Stimulated activated CD4-positive, alpha-beta T cell treated with anti-CD3 and anti-CD28 coated beads, TNF-alpha, amount 100 ng/mL, for 1 hour (primary cell): ENCODE measurements around the gene DIP2C.
"Not testable (repeated sequence)": the region's sequence is repeated elsewhere in the genome, so short reads cannot be mapped to it uniquely, and the experiment has no call there.

Source experiments
- DNase-seq, 3 donors: peaks; one replicate each; pipeline ENCODE4 v3.0.0-alpha.2; 2020; ENCODE audit warnings: low read depth in 3 of 3, low spot score in 1 of 3

DIP2C gene

DNA sequence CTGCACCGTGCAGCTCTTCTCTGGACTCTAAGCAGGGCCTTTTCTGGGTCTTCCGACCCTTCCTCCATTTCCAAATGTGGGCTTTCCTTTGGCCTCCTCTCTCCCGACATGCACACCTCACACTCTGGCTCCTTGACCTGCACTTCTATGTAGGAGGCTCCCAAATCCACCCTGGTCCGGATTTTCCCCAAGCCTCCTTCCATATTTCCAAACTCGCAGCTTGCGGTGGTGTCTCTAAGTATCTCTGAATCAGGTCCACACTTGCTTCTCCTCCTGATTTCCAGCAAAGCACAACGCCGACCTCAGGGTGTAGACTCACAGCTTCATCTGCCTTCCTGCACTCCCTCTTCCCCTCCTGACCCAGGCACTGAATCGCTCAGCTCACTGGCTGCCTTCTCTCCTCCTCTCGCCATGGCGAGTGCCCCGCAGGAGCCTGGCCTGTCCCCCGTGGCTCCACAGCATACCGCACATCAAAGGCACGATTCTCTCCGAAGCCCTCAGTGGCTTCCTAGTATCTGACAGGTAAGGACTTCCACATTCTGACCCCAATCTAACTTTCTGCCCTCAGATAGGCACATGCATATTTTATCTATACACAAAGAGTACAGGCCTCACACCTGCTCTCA, 27.8 kb downstream of the DIP2C start:
- no peak for DNase-seq

DNA sequence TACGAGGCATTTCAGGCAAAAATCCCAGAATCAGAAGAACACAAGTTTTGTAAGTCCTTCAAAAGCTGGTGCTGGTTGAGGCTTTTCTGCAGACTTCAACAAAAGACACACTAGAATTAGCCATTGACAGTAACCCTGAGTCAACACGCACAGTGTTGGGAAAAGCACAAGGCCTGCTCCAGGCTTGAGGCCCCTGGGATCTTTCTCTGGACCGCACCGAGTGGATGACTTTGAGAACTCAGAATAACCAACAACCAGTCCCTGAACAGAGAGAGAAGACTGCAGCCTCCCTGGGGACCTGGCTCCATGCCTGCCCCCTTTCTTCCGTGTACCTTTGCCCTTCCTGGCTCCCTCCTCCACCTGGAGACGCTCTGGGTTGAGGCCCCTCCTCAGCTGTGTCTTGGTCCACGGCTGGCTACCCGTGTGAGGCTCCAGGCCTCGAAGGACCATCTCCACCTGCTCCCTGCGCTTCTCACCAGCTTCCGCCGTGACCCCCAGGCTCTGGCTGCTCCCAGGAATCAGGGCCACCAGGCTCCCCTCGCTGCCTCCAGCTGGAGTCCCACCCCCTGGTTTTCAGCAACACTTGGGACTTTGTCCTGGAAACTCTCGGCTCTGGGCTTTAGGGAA, 28.4 kb downstream of the DIP2C start:
- no peak for DNase-seq

GRCh38 chr10:660413-660969, 29.0 kb downstream of the DIP2C start:
- no peak for DNase-seq

GRCh38 chr10:659688-660141, 29.8 kb downstream of the DIP2C start:
- DNase-seq = no peak

DNA sequence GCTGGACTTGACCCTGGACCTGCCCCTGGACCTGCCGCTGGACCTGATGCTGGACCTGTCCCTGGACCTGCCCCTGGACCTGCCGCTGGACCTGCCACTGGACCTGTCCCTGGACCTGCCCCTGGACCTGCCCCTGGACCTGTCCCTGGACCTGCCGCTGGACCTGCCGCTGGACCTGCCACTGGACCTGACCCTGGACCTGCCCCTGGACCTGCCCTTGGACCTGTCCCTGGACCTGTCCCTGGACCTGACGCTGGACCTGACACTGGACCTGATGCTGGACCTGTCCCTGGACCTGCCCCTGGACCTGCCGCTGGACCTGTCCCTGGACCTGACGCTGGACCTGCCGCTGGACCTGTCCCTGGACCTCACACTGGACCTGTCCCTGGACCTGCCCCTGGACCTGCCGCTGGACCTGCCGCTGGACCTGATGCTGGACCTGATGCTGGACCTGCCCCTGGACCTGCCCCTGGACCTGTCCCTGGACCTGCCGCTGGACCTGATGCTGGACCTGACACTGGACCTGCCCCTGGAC, 31.6 kb downstream of the DIP2C start:
- not testable (repeated sequence) for DNase-seq

- DNase-seq = no peak
Observed at GRCh38 chr10:656883-657282, 32.6 kb downstream of the DIP2C start.

GRCh38 chr10:655184-655583, 34.3 kb downstream of the DIP2C start:
- DNase-seq = no peak

DNA sequence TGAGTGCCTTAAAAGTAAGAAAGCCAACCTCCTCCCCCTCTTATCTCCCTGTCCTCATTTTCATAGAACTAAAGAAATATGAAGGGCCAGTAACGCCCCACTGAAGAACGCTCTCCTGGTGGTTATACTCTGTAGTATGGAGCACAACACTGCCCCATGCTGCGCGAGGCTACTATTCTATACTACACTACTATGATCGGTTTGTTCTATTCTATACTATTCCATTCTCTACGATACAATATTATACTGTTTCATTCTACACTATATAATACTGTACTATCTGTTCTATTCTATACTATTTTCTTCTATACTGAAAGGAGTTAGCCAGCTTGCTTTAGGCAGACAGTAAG, 34.8 kb downstream of the DIP2C start:
- DNase-seq = no peak

DNA sequence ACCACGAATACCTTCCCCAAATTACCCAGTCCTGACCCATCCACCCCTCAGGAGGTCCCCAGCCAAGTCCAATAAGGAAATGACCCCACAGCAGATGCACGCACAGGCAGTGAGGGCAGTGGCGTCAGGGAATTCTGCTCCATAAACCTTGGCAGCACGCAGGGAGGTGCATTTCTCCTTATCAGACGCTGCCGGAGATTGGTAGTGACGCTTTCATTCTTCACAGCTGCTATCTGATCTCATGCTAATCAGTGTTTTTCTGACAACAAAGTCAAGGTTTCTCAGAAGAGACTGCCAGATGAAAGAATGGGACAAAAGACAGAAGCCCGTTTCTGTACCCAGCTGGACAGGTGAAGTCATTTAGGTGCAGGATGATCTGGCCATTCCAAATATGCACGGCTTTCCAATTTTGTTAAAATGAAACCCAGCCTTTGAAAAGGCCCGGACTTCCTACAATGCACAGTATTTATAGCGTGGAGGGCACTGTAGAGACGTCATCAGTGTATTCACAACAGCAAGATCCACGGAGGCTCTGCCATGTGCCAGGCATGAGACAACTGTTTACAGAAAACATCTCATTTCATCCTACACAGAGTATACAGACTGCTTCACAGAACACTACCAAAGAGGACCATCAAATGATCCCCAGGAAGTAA, 35.3 kb downstream of the DIP2C start:
- no peak for DNase-seq

DNA sequence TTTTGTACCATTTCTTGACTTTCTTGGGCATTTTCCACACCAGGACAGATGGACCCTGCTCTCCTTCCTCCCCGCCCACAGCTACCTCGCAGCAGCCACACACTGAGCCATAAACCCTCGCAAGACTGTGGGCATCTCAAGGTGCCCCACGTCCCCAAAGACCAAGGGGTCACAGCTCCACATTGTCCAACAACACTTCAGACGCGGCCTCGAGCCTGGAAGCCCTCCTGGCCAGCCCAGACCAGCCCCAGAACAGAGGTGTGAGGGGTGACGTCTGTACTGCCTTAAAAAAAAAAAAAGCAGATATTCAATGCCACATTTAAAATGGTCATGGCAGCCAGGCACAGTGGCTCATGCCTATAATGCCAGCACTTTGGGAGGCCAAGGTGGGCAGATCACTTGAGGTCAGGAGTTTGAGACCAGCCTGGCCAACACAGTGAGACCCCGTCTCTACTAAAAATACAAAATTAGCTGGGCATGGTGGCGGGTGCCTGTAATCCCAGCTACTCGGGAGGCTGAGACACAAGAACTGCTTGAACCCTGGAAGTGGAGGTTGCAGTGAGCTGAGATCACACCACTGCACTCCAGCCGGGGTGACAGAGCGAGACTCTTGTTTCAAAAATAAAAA, 36.5 kb downstream of the DIP2C start:
- DNase-seq = not testable (repeated sequence)

DNA sequence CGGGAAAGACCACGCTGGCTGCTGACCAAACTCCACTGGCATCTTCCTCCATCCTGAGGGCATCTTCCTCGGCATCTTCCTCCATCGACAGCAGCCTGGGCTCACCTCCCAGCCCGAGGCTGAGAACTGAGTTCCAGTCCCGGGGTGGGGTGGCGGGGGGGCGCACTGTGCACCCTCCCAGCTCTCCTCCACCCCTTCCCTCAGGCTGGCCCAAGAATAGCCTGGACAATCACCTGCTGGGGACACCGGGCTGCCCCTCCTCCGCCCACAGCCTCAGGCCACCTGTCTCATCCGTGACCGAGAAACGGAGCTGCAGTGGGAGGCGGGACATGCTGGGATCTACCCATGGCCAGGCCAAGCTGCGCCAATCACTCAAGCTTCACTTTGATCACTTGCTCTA, 37.2 kb downstream of the DIP2C start:
- DNase-seq = no peak

DNA sequence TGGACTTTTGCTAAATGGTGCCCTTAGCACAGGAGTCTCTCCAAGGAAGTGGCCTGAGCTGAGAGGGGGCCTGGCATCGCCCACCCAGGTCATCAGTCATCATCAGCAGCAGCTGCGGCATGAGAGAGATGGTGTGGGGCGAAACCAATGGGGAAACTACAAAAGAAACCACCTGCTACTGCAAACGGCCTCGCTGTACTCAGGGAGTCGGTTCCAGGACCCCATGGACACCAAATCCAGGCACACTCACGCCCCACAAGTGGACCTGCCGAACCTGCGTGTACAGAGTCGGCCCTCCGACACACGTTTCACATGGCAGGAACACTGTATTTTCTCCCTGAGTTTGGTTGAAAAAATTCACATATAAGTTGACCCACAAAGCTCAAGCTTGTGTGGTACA, 37.8 kb downstream of the DIP2C start:
- no peak for DNase-seq

DNA sequence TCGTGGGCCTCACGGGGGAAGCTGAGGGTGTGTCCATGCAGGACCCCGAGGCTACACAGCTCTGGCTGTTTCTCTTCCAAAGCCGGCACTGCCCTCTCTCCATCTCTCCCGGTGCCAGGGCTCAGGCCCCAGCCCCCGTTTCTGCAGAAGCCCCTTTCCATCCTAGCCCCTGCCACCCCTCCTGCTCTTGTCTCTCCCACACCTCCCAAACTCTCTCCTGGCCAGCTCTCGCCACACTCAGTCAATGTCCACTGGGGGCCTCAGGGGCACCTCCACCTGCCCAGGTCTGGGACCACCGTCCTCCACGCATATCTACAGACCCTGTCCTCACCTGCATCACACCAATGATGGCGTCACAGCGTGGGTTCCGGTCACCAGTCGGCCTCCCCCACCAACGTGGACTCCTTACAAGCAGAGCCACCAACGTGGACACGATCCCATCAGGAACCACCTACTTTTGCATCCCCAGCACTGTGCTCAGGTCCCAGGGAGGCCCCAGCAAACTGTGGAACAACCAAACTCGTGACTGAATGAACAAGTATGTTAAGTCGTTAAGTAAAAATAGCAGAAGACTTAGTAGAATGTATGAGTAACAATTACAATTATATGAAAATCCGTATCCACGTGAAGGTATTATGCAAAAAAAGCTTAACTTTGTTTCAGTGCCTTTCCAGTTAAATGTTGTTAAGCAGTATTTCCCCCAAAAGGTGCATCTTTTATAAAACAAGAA, 38.4 kb downstream of the DIP2C start:
- no peak for DNase-seq

GRCh38 chr10:650441-650851, 39.0 kb downstream of the DIP2C start:
- DNase-seq = no peak

GRCh38 chr10:649798-650440, 39.5 kb downstream of the DIP2C start:
- no peak for DNase-seq

DNA sequence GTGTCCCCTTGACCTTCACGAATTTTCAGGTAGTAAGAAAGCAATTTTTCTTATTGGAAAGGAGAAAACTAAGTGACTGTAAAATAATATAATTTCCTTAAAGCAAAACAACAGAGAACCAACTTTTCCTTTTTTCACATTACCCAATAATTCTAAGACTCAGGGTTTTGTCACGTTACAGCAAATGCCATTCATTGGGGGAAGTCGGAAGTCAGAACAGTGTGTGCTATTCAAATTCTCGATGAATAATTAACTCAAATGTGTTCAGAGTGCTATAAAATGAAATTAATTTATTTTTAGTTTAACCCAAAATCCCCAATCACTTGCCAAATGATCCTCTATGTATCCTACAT, 40.0 kb downstream of the DIP2C start:
- no peak for DNase-seq

- not testable (repeated sequence) for DNase-seq
Observed at GRCh38 chr10:647019-647418, 42.4 kb downstream of the DIP2C start.

DNA sequence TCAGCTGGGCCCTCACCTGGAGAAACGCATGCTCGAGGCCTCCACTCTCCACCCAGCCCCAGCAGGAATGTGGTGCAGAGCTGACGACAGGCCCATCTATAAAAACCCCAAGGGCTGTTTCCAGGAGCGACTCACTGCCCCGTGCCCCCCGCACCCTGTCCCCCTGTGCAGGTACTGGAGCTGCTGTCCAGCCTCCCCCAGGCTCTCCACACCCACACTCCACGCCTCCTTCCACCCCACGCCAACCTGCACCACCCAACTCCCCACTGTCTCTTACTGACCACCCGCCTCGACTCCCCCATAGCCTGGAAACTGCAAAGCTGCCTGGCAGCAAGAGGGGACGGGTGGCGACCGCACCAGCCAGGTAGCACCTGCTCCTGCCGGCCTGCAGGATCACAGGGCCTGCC, 43.3 kb downstream of the DIP2C start:
- no peak for DNase-seq

GRCh38 chr10:644943-645334, 44.5 kb downstream of the DIP2C start:
- DNase-seq = no peak

- DNase-seq = no peak
Observed at GRCh38 chr10:644076-644942, 45.2 kb downstream of the DIP2C start.
